RPMI8226 (cell line): ENCODE data around the gene PHTF1.
"Not testable (repeated sequence)": the region's sequence is repeated elsewhere in the genome, so short reads cannot be mapped to it uniquely, and the experiment has no call there.

Experiments
- DNase-seq: peaks from one replicate; pipeline ENCODE4 v3.0.0-alpha.2; 2015

The PHTF1 gene

DNA sequence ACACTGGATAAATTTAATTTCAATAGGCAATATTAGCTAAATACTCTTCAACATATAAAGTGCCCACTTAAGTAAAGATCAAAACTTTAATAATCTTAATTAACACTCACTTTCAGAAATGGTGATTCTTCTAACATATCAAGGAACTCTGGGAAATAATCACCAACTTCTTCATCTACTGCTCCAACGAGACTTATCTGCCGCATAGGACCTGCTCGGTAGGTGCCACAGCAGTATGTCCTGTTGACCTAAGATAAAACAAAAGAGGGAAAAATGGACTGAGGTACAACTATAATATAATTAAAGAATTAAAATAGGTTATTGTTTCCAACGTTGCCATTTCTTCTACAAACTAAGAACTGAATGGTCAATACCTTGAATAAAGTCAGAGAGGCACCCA, 18.3 kb upstream of the PHTF1 start:
- no peak for DNase-seq

DNA sequence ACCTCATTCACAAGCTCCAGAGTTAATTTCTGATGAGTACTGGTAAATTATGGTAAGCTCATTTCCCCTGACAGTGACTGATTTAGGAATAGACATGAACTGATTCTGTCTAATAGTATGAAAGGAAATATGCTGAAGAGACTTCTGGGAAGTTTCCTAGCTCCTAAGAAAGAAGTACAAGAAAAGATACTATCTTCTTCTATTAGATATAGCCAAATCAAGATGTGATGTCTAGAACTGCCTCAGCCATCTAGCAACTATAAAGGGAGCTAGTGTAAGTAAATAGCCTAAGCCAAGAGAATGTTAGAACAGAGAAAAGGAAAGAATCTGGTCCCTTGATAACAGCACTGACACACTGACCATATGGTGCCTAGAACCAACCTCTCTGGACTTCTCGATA, 10.7 kb upstream of the PHTF1 start:
- DNase-seq: no peak

DNA sequence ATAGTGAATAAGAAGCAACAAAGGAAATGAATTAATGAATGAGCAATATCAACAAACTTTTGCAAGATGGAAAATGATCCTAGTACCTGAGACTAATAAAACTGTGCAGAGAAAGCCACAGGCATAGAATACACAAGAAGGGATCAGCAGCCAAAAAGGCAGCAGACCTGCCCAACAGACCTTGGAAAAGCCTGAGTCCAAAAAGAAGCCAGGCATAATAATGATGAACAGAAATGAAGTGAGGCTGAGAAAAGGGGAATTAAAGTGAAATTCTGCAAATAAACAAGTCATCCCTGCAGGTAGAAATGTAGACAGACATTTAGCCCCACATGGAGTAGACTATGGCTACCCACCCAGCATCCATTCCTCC, 10.3 kb upstream of the PHTF1 start:
- no peak for DNase-seq

DNA sequence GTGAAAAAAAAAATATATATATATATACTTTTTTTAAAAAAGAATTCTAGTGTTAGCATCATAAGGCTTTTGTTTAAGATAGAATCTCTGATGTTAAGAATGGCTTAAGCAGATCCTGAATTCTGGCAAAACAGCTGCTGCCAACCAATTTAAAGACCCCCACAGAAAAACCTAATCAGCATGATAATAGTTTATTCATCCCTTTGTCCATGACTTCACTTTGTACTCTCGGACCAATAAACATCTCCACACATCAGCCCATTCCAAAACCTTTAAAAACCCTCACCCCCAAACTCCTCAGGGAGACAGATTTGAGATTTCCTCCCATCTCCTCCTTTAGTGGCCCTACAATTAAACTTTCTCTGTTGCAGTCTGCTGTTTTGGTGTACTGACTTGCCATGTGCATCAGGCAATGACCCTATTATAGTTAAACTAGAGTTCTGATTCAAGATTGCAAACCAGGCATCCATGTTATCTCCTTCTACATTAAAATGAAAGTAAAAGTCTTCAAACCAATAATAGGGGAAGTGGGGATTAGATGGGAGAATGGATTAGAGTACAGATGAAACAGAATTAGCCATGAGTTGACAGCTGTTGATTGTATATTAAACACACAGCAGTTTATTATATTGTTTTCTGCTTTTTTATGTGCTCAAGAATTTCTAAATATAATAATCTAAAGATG, 9.8 kb upstream of the PHTF1 start:
- no peak for DNase-seq

DNA sequence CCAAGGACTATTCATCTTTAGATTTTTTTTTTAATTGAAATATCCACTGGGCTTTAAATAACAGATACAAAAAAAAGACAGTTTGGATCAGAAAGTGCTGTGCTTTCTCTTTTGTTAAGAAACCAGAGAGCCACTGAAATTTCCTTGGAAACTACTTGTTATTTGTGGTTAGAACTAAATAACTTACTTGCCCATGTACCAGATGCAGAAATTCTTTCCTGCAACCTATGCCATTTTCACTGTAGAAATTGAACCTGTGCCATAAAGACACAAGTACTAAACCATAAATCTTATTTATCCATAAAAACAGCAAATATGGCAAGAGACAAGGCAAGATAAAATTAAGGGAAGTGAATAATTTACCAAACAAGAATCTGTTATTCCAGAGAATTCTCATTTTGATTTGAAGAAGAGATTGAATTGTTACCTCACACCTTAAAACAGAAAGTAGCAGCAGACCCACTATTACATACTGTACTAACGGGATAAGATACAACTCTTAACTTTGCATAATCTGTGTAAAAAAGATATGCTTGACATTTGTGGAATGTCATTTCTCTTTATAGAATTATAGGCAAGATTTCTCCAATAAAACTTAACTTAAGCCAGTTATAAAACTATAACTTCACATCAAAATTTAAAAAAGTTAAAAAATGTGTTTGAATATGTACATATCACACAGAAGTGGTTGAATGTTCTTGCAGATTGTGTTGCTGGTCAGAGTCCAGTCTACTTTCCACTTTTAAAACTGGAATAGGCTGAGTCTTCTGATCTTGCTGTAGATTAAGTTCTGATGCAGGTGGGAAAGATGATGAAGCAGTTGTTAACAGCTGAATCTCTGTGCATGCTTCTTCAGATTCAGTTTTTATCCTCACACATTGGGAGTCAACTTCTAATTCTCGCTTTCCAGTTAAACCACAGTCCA, 6.3 kb upstream of the PHTF1 start:
- DNase-seq: peak; percentile 65

DNA sequence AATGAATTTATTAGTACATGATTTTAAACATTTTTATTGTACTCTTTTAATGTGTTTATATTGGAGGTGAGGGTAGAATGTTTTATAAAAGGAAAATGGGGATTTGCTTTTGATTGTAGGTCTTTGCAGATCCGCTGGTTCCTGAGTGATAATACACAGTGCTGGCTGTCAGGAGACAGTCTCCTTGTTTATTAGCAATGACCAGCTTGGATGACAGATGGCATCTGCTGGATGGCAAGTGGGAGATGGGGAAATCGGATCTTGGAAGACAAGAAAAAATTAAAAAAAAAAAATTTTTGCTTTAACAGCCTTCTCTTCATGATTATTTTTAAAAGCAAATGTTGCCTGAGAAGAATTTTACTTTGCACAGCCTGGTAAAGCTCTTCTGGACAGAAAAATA, 4.4 kb upstream of the PHTF1 start:
- DNase-seq: no peak

DNA sequence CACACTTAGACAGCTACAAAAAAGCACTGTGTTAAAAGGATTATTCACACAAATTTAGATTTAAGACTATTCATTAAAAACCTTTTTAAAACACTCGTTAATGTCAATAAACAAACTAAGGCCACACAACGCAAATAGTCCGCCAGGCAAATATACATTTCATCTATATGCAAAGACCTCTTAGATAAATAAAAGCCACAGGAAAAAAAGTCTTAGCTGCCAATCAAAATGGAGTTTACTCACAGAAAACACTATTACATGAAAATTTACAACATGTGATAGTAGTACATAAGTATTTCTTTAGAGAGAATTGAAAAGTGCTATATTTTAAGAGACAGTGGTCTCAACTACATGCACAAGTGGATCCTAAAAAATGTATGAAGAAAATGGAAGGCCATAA, 2.7 kb upstream of the PHTF1 start:
- no peak for DNase-seq

DNA sequence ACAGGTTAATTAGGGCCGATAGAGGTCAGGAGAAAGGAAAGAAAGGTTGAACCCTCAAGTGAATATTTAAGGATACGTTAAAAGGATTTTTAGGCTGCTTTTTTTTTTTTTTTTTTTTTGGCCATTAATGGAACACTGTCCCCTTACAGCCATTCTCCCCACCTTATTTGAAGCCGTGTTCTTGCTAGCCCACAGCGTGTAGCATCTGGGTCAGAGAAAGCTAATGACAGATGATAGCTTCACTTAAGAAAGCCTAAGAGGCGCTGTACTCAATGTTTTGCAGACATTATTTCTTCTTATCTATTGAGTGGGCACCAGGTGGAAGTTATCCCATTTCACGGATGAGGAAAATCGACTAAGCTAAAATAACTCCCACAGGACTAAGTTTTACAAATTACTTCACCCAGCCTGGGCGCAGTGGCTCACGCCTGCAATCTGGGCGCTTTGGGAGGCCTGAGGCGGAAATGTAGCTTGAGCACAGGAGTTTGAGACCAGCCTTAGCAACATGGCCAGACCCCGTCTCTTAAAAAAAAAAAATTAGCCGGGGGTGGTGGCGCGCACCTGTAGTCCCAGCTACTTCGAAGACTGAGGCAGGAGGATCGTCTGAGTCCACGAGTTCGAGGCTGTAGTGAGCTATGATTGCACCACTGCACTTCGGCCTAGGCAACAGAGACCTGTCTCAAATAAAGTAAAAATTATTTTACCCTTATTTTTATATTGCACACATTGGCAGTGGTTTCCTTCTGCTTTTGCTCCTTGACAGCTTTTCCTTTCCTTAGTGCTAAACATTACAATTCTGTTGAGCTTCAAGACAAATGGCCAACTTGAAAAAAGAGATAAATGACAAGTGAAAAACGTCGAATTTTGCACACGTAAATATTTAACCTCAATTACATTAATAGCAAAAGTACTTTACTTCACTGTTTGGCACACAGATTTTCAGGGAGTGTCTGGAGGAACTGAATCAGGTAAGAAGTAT, 1.1 kb upstream of the PHTF1 start:
- no peak for DNase-seq

DNA sequence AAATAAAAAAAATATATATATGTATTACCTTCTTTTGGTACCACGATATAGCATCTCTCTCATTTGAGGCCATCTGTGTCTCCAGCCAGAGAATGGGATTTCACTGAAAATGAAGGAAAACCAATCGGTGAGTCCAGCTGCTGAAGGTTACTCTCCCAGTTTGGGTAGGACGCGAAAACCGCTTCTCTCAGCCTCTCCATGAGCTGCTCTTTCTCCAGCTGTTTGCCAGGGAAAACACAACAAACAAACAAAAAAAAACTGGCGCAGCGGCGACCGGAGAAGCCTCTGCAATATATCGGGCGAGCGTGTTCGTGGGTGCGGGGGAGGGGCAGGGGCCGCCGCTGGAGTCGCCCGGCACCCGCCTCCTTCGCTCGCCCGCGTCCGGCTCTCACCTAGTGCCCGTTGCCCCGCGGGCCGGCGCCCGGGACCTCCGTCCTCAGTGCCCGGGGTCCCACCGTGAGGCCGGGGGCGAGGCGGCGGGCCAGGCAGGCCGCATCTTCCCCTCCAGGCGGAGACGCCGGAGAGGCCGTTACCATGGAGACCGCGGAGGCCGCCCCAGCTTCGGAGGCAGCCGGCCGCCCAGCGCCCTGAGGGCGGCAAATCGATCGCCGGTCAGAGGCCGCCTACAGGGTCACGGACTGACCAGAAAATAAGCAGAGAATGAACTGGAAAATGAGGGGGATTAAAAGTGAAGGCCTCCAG, 504 bp downstream of the PHTF1 start:
- peak; percentile 68 for DNase-seq

DNA sequence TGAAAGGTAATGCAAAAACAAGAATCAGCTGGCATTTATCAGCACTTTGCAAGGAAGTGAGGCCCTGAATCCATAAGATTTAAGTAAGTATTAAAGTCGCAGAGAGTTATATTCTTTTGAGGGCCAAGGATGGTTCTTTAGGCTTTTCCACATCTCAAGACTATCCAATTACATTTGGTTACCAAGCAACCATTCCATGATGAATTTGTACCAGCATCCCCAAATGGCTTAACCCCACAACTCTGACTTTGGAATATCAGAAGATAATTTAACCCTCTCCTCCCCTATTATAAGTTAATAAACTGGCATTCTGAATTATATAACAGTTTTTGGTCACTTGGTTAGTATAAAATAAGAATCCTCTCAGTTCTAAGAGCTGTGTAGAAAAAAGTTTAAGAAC, 2.8 kb downstream of the PHTF1 start:
- no peak for DNase-seq

DNA sequence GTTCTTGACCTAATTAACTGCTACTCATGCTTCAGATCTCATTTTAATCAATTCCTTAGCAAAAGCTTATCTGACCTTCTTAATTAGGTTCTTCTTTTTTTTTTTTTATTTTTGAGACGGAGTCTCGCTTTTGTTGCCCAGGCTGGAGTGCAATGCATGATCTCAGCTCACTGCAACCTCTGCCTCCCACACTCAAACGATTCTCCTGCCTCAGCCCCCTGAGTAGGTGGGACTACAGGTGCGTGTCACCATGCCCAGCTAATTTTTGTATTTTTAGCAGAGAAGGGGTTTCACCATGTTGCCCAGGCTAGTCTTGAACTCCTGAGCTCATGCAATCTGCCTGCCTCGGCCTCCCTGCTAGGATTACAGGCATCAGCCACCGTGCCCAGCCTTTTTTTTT, 6.0 kb downstream of the PHTF1 start:
- DNase-seq: not testable (repeated sequence)

DNA sequence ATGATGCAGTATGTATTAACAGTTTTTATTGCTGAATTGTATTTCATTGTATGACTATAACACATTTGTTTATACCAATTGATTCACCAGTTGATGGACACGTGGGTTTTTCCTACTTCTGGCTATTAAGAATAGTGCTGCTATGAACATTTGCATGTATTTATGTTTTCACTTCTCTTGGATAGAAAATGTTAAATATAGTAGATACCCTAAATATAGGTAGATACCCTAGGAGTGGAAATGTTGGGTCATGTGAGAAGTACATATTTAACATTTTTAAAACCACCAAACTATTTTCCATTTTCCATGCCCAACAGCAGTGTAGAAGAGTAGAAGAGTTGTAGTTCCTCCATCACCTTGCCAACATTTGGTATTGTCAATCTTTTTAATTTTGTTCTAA, 7.8 kb downstream of the PHTF1 start:
- DNase-seq: no peak

DNA sequence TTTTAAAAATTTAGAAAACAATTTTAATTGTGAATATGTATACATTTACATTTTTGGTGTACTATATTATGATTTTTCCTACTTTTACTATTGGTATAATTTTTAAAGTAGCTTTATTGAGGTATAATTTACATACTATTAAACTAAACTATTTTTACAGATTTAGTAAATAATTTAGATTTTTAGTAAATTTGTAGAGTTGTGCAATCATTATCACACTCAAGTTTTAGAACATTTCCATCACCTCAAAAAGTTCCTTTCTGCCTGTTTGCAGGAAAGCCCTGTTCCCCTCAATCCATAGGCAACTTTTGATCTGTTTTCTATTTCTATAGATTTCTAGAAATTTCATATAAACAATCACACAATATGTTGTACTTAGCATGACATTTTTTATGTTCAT, 8.2 kb downstream of the PHTF1 start:
- no peak for DNase-seq

DNA sequence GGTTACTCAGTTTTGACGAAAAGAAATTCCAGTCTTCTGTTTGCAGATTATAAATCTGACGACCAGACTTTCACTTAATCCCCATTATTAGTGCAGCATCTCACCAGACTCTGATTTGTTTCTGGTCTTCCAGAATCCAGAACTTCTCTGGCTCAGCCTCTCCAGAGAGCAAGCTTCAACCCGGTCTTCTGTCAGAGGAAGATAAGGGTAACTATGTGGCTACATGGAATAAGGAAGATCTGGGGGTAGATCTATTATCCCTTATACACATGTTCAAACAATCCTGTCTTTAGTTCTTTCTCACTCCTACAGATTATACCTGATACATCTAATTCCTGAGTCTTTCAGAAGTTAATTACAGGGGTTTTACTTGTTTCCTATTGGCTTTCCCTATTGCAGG, 9.9 kb downstream of the PHTF1 start:
- no peak for DNase-seq

DNA sequence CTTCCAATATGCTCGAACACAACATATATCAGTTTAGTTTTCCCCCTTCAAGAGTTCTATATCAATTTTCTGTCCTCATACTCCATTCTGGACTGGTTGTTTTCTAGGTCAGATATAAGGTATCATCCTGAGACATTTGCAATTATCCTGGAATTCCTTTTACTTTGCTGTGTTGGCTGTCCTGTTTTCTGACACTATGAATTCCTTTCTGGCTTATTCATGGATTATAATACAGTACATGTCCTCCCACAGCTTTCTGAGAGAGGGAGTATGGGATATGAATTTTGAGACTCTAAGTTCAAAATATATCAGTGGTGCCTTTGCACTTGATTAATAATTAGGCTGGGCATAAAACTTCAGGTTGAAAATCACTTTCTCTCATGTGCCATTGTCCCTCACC, 11.9 kb downstream of the PHTF1 start:
- no peak for DNase-seq

DNA sequence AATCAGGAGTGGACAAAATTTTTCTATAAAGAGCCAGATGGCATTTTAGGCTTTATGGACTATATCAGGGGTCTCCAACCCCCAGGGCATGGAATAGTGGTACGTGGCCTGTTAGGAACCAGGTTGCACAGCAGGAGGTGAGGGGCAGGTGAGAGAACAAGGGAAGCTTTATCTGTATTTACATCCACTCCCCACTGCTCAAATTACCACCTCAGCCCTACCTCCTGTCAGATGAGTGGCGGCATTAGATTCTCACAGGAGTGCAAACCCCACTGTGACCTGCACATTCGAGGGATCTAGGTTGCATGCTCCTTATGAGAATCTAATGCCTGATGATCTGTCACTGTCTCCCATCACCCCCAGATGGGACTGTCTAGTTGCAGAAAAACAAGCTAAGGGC, 13.9 kb downstream of the PHTF1 start:
- DNase-seq: no peak

DNA sequence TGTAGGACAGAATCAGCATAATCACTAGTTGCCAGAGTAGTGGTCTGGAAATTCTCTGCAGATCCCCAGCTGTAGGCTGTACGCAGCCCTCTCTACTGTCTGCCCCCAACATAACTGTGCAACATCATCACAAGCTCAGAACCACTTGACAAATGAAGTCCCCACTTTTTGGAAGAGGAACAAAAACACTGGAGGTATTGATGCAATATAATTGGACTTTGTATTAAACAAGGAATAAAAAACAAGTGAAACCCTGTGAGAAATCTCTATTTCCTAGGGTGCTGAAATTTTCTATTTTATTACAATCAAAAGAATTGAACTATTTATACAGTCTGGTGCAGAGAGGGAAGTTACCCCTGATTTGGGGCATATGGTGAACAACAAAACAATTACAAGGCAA, 15.2 kb downstream of the PHTF1 start:
- no peak for DNase-seq

DNA sequence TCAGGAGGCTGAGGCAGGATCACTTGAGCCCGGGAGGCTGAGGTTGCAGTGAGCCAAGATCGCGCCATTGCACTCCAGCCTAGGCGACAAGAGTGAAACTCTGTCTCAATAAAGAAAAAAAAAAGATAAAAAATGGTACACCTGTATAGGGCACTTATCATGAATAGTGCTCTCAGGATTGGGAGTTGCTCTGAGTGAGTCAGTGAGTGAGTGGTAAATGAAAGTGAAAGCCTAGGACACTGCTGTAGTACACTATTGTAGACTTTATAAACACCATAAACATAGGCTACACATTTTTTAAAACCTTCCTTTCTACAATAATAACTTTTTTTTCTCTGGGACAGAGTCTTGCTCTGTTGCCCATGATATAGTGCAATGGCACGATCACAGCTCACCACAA, 16.8 kb downstream of the PHTF1 start:
- DNase-seq: no peak

DNA sequence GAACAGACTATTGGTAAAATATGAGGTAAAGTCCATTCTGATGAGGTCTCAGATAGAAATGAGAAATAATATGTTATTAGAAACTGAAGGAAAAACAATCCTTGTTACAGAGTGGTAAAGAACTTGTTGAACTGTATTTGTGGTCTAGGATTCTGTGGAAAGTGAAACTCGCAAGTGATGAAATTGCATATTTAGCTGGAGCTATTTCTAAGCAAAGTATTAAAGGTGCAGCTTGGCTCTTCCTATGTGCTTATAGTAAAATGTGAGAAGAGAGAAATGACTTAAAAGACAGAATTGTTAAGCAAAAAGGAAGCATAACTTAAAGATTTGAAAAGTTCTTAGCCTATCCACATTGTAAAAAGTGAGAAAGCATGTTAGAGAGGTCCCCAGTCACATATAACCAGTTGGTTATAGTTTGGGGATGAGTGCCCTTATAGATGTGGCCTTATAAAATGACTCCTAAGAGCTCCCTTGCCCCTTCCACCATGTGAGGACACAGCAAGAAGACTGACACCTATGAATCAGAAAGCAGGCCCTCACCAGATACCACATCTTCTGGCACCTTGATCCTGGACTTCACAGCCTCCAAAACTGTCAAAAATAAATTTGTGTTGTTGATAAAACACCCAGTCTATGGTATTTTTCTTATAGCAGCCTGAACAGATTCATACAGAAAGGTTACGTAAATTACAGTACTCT, 24.8 kb downstream of the PHTF1 start:
- DNase-seq: peak; percentile 45

DNA sequence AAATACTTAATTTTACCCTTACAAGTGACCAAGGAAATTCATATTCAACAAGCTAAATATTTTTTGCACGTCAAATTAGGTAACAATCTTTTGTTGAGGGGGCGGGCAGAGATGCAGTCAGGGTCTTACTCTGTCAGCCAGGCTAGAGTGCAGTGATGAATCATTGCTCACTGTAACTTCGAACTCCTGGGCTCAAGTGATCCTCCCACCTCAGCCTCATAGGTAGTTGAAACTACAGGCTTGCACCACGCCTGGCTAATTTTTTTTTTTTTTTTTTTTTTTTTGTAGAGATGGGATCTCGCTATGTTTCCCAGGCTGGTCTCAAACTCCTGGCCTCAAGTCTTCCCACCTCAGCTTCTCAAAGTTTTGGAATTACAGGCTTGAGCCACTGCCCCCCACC, 26.5 kb downstream of the PHTF1 start:
- no peak for DNase-seq

DNA sequence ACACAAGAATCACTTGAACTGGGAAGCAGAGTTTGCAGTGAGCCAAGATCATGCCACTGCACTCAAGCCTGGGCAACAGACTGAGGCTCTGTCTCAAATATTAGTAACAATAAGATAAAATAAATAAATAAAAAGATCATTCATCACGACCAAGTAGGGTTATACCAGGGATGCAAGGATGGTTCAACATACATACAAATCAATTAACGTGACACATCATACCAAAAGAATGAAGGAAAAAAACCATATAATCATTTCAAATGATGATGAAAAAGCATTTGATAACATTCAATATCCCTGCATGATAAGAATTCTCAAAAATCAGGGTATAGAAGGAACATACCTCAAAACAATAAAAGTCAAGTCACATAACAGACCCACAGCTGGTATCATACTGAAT, 38.3 kb downstream of the PHTF1 start:
- no peak for DNase-seq

DNA sequence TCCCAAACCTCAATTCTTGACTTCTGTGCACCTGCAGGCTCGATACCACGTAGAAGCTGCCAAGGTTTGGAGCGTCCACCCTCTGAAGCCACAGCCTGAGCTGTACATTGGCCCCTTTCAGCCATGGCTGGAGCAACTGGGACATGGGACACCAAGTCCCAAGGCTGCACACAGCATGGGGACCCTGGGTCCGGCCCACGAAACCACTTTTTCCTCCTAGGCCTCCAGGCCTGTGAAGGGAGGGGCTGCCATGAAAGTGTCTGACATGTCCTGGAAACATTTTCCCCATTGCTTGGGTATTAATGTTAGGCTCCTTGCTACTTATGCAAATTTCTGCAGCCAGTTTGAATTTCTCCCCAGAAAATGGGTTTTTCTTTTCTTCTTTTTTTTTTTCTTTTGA, 40.7 kb downstream of the PHTF1 start:
- not testable (repeated sequence) for DNase-seq
